MV-4-11 (cell line): Measurements from ENCODE around the gene KLHDC3.
"Not testable (repeated sequence)": the region's sequence is repeated elsewhere in the genome, so short reads cannot be mapped to it uniquely, and the experiment has no call there.

Experiments used
- DNase-seq: peaks from one replicate; lab custom pipeline; 2025; lab: John Stamatoyannopoulos, UW

KLHDC3 gene

GRCh38 chr6:42988486-42989020, 25.5 kb upstream of the KLHDC3 start:
- no peak for DNase-seq

- DNase-seq: no peak
Measured at GRCh38 chr6:42989923-42990322, 24.1 kb upstream of the KLHDC3 start.

- DNase-seq: no peak
Measured at GRCh38 chr6:42993445-42993844, 20.6 kb upstream of the KLHDC3 start.

GRCh38 chr6:42996513-42996912, 17.5 kb upstream of the KLHDC3 start:
- DNase-seq: no peak

- DNase-seq: not testable (repeated sequence)
Measured at GRCh38 chr6:42998205-42998604, 15.8 kb upstream of the KLHDC3 start.

- DNase-seq: no peak
Measured at GRCh38 chr6:43001843-43002242, 12.2 kb upstream of the KLHDC3 start.

GRCh38 chr6:43005844-43006243, 8.2 kb upstream of the KLHDC3 start:
- no peak for DNase-seq

GRCh38 chr6:43006251-43006650, 7.8 kb upstream of the KLHDC3 start:
- no peak for DNase-seq

GRCh38 chr6:43007126-43007525, 6.9 kb upstream of the KLHDC3 start:
- no peak for DNase-seq

- DNase-seq: peak; percentile 24
Measured at GRCh38 chr6:43009124-43009523, 4.9 kb upstream of the KLHDC3 start.

- no peak for DNase-seq
Measured at GRCh38 chr6:43011207-43011606, 2.8 kb upstream of the KLHDC3 start.

- DNase-seq: no peak
Measured at GRCh38 chr6:43012364-43012763, 1.7 kb upstream of the KLHDC3 start.

- DNase-seq: peak; percentile 48
Measured at GRCh38 chr6:43013097-43013842, 779 bp upstream of the KLHDC3 start.

- no peak for DNase-seq
Measured at GRCh38 chr6:43014434-43014909, 423 bp downstream of the KLHDC3 start.

GRCh38 chr6:43016176-43016942, 2.3 kb downstream of the KLHDC3 start:
- no peak for DNase-seq

- no peak for DNase-seq
Measured at GRCh38 chr6:43016943-43017334, 2.9 kb downstream of the KLHDC3 start.

GRCh38 chr6:43019152-43019551, 5.1 kb downstream of the KLHDC3 start:
- DNase-seq: no peak

GRCh38 chr6:43020052-43020705, 6.1 kb downstream of the KLHDC3 start:
- no peak for DNase-seq

GRCh38 chr6:43020847-43021246, 6.8 kb downstream of the KLHDC3 start:
- DNase-seq: no peak

GRCh38 chr6:43021270-43022047, 7.4 kb downstream of the KLHDC3 start, which contains the start of gene RRP36:
TSS of gene RRP36 (plus strand) at chr6:43021623. CDS start at chr6:43021655, 32 bp downstream.
- peak; percentile 71 for DNase-seq

- DNase-seq: no peak
Measured at GRCh38 chr6:43024436-43024835, 10.4 kb downstream of the KLHDC3 start.

- DNase-seq: no peak
Measured at GRCh38 chr6:43026365-43026764, 12.3 kb downstream of the KLHDC3 start.
